NT2/D1 (cell line): Measurements from ENCODE around the gene ARHGAP28.

Source experiments
- SUZ12 ChIP-seq: IDR thresholded peaks from 2 replicates; pipeline ENCODE4 v1.6.1; 2011; ENCODE audit not compliant: insufficient read length, insufficient read depth; ENCODE audit errors: extremely low read depth
- YY1 ChIP-seq: IDR thresholded peaks from 2 replicates; pipeline ENCODE4 v1.6.1; 2011; ENCODE audit not compliant: insufficient read length, insufficient read depth
- ZNF274 ChIP-seq: IDR thresholded peaks from 2 replicates; pipeline ENCODE4 v1.6.1; 2011; ENCODE audit warnings: mild to moderate bottlenecking, low read depth, low read length

DNA sequence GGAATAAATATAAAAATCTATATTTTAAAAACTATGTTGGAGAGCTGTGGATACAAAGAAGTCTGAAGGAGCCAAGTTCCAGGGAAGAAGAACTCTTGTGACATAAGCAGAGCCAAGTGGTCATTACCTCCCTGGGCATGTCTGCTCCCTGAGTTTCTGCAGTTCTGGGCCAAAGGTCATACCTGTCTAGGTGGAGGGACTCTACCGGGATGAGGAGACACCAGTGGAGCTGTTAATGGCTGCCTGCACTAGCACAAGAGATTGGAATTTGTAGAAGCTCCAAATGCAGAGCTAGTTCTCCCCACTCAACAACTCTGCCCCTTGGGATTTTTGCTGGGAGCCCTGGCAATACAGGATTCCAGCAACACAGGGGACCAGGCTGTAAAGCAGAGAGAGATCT lies 89.8 kb downstream of the ARHGAP28 start:
- TF ChIP-seq YY1 (no peak), ZNF274 (no peak), SUZ12 (no peak)
